Sigmoid colon (tissue), 7 donors: ENCODE measurements around the gene GALNT10. TPM values are rescaled to one million over a fixed set of nuclear protein-coding genes. Genes with fewer than 3 reads are reported as not detected.

ENCODE experiments used
- DNase-seq: peaks from one replicate; pipeline ENCODE4 v3.0.0-alpha.2; 2019
- H3K27ac ChIP-seq, 4 donors: fragments of 200-600 bp; sonication (generic); one replicate each; pipeline ENCODE4 v1.5.1; 2016 to 2019; ENCODE audit warnings: mild to moderate bottlenecking in 1 of 4
- H3K27me3 ChIP-seq, 3 donors: fragments of 200-600 bp; sonication (generic); one replicate each; pipeline ENCODE4 v1.5.1; 2019; ENCODE audit warnings: mild to moderate bottlenecking in 1 of 3
- H3K36me3 ChIP-seq, 4 donors: fragments of 200-600 bp; sonication (generic); one replicate each; pipeline ENCODE4 v1.5.1; 2016 to 2019
- H3K4me1 ChIP-seq, 4 donors: fragments of 200-600 bp; sonication (generic); one replicate each; pipeline ENCODE4 v1.5.1; 2017 to 2019
- H3K4me3 ChIP-seq, 4 donors: fragments of 200-600 bp; sonication (generic); one replicate each; pipeline ENCODE4 v1.5.1; 2017 to 2019; ENCODE audit warnings: mild to moderate bottlenecking in 2 of 4, moderate library complexity in 1 of 4
- H3K9me3 ChIP-seq, 4 donors: fragments of 200-600 bp in 3 of 4; sonication (generic) in 3 of 4; one replicate each; pipeline versions ENCODE4 v1.5.1 to v1.6.1; 2013 to 2019
- EP300 ChIP-seq, 4 donors: sonication (generic); formaldehyde crosslinking; IDR thresholded peaks; one replicate each; pipeline ENCODE4 v1.6.1; 2017; ENCODE audit warnings: antibody characterized with exemption in 4 of 4
- POLR2A ChIP-seq, 2 donors: fragments of 450-650 bp; IDR thresholded peaks; one replicate each; pipeline ENCODE4 v1.6.1; 2016; ENCODE audit warnings: antibody characterized with exemption in 2 of 2, mild to moderate bottlenecking in 2 of 2, moderate library complexity in 2 of 2
- POLR2AphosphoS5 ChIP-seq, 4 donors: sonication (generic); formaldehyde crosslinking; IDR thresholded peaks; one replicate each; pipeline ENCODE4 v1.6.1; 2017; ENCODE audit warnings: antibody characterized with exemption in 4 of 4
- WGBS, 2 donors: extraction: QIAGEN DNeasy Blood & Tissue Kit; methylation state at CpG; one replicate each; pipeline ENCODE4 v1.1.7; 2013; 5-methylcytosine and 5-hydroxymethylcytosine counted together
- intact Hi-C: fragments of 100-400 bp; cut with DNase I; formaldehyde crosslinking; loops from one replicate; pipeline ENCODE4 v1.15.1; 2023
- polyA plus RNA-seq, 3 donors: library from polyadenylated mRNA; stranded (reverse); fragments of 200-250 nt; gene quantifications; one replicate each; pipeline ENCODE4 v1.2.3, GENCODE V29; 2013
- total RNA-seq, 4 donors: library from RNA; depleted of rRNA; stranded (reverse); fragments of >200 nt; gene quantifications; one replicate each; pipeline ENCODE4 v1.1.0, GENCODE V29; 2016
- TF ChIP-seq, protein P1 (sequence below), 4 experiments: fragments of 450-650 bp in 3 of 4; fragments of 200-600 bp in 1 of 4; IDR thresholded peaks; one replicate each; pipeline ENCODE4 v1.5.1; 2016 to 2019; ENCODE audit warnings: antibody characterized with exemption in 4 of 4, mild to moderate bottlenecking in 3 of 4, moderate library complexity in 2 of 4
- donor health status: healthy with polysubstance abuse.
- donor health status: Bipolar disorder and iron deficiency.
- donor health status: healthy.

GALNT10 gene
- total and polyA plus RNA-seq, 7 donors: 6.0 to 41.7 (median 24.3) TPM

DNA sequence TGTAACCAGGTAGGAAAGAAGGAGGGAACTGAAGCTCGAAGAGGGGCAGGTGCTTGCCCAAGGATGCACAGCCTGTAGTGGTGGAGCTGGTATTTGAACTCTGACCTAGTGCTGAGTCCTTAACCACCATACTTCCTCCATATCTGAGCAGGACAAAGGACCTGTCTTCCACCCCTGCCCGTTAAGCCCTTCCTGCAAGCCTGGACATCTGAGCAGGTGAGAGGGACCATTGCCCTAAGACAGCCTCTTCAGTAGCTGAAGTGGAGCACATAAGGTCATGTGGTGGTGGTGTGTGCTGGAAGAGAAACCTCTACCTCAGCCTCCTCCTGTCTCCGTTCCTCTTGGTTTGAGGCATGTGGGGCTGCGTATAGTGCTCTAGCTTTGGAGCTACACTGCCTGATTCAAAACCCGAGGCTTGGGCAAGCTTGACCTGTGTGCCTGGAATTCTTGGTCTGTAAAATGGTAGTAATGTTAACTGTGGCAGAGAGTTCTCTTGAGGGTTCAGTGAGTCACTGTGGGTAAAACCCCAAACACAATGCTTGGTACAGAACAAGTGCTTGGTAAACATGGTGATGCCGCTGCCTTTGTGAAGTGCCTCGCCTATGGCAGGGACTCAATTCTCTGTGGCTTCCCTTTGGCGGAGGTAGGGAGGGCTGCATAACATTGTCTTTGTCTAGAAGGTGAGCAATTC is 7.4 kb downstream of the GALNT10 start:
- intact Hi-C loops: no loop called here
- DNase-seq: no peak
- TF ChIP-seq POLR2AphosphoS5 (IDR thresholded peaks at IDR 0.05) (no peak), POLR2A (IDR thresholded peaks at IDR 0.05) (no peak), EP300 (IDR thresholded peaks at IDR 0.05) (no peak)
- TF ChIP-seq, protein P1, sequence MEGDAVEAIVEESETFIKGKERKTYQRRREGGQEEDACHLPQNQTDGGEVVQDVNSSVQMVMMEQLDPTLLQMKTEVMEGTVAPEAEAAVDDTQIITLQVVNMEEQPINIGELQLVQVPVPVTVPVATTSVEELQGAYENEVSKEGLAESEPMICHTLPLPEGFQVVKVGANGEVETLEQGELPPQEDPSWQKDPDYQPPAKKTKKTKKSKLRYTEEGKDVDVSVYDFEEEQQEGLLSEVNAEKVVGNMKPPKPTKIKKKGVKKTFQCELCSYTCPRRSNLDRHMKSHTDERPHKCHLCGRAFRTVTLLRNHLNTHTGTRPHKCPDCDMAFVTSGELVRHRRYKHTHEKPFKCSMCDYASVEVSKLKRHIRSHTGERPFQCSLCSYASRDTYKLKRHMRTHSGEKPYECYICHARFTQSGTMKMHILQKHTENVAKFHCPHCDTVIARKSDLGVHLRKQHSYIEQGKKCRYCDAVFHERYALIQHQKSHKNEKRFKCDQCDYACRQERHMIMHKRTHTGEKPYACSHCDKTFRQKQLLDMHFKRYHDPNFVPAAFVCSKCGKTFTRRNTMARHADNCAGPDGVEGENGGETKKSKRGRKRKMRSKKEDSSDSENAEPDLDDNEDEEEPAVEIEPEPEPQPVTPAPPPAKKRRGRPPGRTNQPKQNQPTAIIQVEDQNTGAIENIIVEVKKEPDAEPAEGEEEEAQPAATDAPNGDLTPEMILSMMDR (IDR thresholded peaks at IDR 0.05): no peak
- H3K9me3 ChIP-seq: no peaks in the 10 kb centered on the region
- 54 to 68% methylated on average over 8 of the region's 8 CpGs for WGBS, 2 donors
- H3K36me3 ChIP-seq: peaks cover 0 to 7% (median 3%) of the 10 kb centered on the region in 4 donors
- no peak overlapping the region for H3K4me3 ChIP-seq
- no peak overlapping the region for H3K27ac ChIP-seq
- peaks cover 0 to 64% (median 50%) of the 10 kb centered on the region in 4 donors for H3K4me1 ChIP-seq
- no peaks in the 10 kb centered on the region for H3K27me3 ChIP-seq

DNA sequence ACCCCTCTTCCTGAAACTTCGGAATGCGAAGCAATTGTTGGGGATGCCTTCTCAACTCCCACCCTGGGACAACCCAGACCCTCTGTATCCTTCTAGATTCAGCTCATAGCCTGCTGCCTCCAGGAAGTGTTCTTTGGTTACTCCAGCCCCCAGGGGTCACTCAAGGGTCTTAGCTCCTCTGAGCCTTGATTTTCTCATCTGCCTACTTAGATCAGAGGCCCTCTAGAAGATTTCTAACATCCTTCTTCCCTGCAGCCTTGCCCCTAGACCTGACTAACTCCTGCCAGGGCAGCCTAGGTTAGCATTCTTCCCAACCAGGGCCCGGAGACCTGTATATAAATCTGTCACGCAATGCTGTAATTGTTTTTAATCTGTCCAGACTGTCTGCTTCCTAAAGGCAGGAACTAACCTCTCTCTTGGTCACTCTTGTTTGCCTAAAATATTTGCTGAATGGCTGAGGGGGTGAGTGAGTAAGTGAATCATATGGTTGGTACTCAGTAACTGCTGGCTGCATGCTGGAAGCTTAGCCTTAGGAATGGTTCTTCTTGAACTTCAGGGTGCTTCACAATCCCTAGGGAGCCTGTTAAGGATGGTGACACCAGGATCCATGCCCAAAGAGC is 8.2 kb downstream of the GALNT10 start:
- TF ChIP-seq POLR2A (IDR thresholded peaks at IDR 0.05) (no peak), POLR2AphosphoS5 (IDR thresholded peaks at IDR 0.05) (no peak), EP300 (IDR thresholded peaks at IDR 0.05) (no peak)
- TF ChIP-seq, protein P1 (IDR thresholded peaks at IDR 0.05): no peak
- Histone ChIP-seq H3K4me1 (peaks cover 0 to 59% (median 42%) of the 10 kb centered on the region in 4 donors), H3K27ac (no peak overlapping the region), H3K9me3 (no peaks in the 10 kb centered on the region), H3K27me3 (no peaks in the 10 kb centered on the region), H3K4me3 (no peak overlapping the region), H3K36me3 (peaks cover 0 to 7% (median 3%) of the 10 kb centered on the region in 4 donors)
- DNase-seq: no peak
- intact Hi-C loops: no loop called here
- WGBS, 2 donors: 83 to 96% methylated on average over 4 of the region's 4 CpGs

DNA sequence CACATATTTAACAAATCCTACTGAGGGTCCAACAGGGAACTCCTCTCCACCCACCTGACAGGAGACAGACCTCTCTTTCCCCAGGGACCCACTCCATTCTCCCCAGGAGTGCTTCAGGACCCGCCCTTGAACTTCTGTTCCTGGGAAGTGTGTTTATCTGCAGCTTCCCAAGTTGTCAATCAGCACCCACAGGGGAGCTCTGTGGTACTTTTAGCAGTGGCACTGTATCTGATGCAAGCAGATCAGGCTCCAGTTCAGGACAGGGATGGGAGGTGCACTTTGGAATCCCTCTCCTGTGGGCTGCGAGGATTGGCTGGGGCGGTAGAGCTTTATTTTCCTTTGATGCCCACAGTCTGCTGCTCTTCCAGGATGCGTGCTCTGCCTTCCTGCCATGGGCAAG is 8.7 kb downstream of the GALNT10 start:
- DNase-seq: no peak
- Histone ChIP-seq H3K9me3 (no peaks in the 10 kb centered on the region), H3K4me1 (peaks cover 0 to 54% (median 37%) of the 10 kb centered on the region in 4 donors), H3K27ac (no peak overlapping the region), H3K27me3 (no peaks in the 10 kb centered on the region), H3K4me3 (no peak overlapping the region), H3K36me3 (peaks cover 0 to 7% (median 3%) of the 10 kb centered on the region in 4 donors)
- intact Hi-C loops: no loop called here
- WGBS, 2 donors: 90 to 91% methylated on average over 4 of the region's 4 CpGs
- no peak for TF ChIP-seq POLR2A (IDR thresholded peaks at IDR 0.05)
- TF ChIP-seq EP300 (IDR thresholded peaks at IDR 0.05): no peak
- TF ChIP-seq, protein P1 (IDR thresholded peaks at IDR 0.05): no peak
- no peak for TF ChIP-seq POLR2AphosphoS5 (IDR thresholded peaks at IDR 0.05)

DNA sequence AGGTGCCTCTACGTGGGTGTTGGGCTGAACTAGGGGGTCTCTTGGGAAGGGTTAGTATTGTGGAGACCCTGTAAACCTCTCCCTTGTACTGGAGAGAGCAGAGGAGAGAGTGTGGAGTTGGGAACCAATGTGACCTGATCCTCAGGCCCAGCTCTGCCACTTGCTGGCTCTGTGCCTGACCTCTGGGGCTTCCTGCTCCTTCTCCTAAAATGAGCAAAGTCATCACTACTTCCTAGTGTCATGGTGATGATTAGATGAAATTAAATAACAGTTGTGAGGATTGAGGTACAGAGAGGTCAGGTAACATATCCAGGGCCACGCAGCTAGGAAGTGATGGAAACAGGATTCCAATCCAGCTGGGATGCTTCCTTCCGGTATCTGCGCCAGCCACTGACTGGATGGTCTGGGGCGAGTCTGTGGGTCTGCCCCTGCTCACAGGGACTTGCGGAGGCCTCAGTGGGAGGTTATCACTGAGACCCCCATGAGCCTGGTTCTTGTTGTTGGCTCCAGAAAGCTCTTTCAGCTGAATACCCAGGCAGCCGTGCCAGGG is 9.2 kb downstream of the GALNT10 start:
- no peak overlapping the region for H3K27ac ChIP-seq
- TF ChIP-seq EP300 (IDR thresholded peaks at IDR 0.05) (no peak), POLR2AphosphoS5 (IDR thresholded peaks at IDR 0.05) (no peak), POLR2A (IDR thresholded peaks at IDR 0.05) (no peak)
- TF ChIP-seq, protein P1 (IDR thresholded peaks at IDR 0.05): no peak
- peaks cover 0 to 49% (median 33%) of the 10 kb centered on the region in 4 donors for H3K4me1 ChIP-seq
- no peaks in the 10 kb centered on the region for H3K27me3 ChIP-seq
- H3K9me3 ChIP-seq: no peaks in the 10 kb centered on the region
- DNase-seq: no peak
- intact Hi-C loops: no loop called here
- peaks cover 0 to 7% (median 3%) of the 10 kb centered on the region in 4 donors for H3K36me3 ChIP-seq
- H3K4me3 ChIP-seq: no peak overlapping the region
- 87 to 94% methylated on average over 7 of the region's 7 CpGs for WGBS, 2 donors
